GM21528 (cell line): ENCODE measurements around the gene TNFRSF12A.
"Not testable (repeated sequence)": the region's sequence is repeated elsewhere in the genome, so short reads cannot be mapped to it uniquely, and the experiment has no call there.

Experiments
- ATAC-seq: cut with Tn5 transposase; IDR thresholded peaks from one replicate; pipeline ENCODE4 v1.9.1; 2021; ENCODE audit warnings: mild to moderate bottlenecking, moderate library complexity; ENCODE audit not compliant: unreplicated experiment, low FRiP score

The TNFRSF12A gene

DNA sequence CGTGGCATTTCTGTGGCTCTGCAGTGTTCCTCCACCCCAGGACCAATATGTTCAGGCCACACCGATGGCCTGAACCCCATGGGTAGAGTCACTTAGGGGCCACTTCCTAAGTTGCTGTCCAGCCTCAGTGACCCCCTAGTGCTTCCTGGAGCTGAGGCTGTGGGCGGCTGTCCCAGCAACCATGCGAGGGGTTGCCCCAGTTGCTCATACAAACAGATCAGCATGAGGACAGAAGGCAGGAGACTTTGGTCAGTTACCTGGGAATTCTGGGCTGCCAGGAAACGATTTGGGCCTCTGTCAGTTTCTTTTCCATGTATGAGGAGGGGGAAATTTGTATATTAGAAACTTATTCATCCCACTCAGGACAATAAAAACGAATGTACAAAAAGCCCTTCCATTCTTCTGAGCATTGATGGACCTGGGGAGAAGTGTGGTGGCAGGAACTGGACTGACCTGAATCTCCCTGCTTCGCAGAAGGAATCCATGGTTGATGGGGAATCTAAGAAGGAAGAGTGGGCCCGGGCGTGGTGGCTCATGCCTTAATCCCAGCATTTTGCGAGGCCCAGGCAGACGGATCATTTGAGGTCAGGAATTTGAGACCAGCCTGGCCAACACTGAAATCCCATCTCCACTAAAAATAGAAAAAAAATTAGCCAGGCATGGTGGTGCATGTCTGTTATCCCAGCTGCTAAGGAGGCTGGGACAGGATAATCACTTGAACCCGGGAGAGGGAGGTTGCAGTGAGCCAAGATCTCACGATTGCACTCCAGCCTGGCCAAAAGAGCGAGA, 40.4 kb downstream of the TNFRSF12A start:
- no peak for ATAC-seq

GRCh38 chr16:3062553-3062952, 42.4 kb downstream of the TNFRSF12A start:
- ATAC-seq: no peak

GRCh38 chr16:3063625-3064386, 43.6 kb downstream of the TNFRSF12A start:
- no peak for ATAC-seq

DNA sequence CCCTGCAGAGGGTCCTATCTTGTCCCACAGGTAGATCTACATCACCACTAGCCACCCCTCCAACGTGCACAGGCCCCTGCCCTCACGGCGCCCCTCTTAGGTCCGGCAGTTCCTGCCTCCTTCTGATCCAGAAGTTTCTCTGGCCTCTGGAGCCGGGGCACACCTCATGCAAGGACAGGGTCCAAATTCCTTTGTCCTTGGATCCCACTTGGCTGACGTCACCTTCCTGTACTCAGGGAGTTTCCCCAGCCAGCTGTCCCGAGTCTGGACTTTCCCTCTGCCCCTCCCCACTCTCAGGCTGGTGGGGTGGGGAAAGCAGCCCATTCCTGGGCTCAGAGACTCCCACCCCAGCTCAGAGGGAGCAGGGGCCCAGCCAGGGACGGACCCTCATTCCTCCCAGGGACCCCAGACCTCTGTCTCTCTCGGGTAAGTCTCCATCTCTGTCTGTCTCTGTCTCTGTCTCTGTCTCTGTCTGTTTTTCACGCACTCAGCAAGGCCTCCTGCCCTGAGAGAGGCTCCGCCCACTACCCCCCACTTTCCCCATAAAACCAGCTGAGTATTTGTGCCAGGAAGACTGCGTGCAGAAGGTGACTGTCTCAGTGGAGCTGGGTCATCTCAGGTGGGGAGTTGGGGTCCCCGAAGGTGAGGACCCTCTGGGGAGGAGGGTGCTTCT, 45.0 kb downstream of the TNFRSF12A start, which contains the start of gene IL32:
IL32 (plus strand) TSS at position 572 of the 673 bp plus-strand sequence. CDS start 172 bp downstream, outside the sequence.
- ATAC-seq: no peak

- no peak for ATAC-seq
Observed at GRCh38 chr16:3065742-3066439, 45.7 kb downstream of the TNFRSF12A start.

DNA sequence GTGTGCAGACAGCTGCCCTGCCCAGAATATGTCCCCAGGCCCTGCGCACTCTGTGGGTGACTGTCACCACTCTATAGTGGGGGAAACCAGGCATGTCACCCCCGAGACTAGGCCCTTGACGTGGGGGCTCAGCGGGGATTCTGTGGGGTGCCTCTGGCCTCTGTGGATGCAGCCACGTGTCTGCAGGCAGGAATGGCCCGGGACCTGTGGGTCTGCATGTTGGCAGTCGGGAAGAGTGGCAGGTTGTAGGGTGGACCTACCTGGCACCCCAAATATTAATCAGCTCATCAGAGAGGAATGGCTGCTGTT, 46.2 kb downstream of the TNFRSF12A start:
- no peak for ATAC-seq

DNA sequence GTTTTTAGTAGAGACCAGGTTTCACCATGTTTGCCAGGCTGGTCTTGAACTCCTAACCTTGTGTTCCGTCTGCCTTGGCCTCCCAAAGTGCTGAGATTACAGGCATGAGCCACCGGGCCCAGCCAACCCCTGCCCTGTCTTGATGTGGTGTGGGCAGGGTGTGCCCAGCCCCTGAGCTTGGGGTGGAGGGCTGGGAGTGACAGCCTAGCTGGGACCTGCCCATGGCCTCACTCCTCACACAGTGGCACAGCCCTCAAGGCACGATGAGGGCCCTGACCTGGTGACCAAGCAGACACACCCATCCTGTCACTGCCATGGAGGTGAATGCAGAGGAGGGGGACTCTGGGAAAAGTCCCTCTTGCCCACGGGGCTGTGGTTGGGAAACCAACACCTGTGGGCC, 48.3 kb downstream of the TNFRSF12A start:
- no peak for ATAC-seq

- ATAC-seq: not testable (repeated sequence)
Observed at GRCh38 chr16:3069146-3069545, 49.0 kb downstream of the TNFRSF12A start.

GRCh38 chr16:3070608-3071111, 50.5 kb downstream of the TNFRSF12A start:
- no peak for ATAC-seq

- no peak for ATAC-seq
Observed at GRCh38 chr16:3071655-3072054, 51.5 kb downstream of the TNFRSF12A start.
